ENCODE results near the gene CORO7. TPM values are rescaled to one million over a fixed set of nuclear protein-coding genes. Genes with fewer than 3 reads are reported as not detected.

CORO7 gene
- total and polyA plus RNA-seq, 9 of the 15 experiments (the other 6 are each of a cell fraction or from before 2014, with no cell fraction given) = 0.45 to 77.2 (median 18.7) TPM

DNA sequence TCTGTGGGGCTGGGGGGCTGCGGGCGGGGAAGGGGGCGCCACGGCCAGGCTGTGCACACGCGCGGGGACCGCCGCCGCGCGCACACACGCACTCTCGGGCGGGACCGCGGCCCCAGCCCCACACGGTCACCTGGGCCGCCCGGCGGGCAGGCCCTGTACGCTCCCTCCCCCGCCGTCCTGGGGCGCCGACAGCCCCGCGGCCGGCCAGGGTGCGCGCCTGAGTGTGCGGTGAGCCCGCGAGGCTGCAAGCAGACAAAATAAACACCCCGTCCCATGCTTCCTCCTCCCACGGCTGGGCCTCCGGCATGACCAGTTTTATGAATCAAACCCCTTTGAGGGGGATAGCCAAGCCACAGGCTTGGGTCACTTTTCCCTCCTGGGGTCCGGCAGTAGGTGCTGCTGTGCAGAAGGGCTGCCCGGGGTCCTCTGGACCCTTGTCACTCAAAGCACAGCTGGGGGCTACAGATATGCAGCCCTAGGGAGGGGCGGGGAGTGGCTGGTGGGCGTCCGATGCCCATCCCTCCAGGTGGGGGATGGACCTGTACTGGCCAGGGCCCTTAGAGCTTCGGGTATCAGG lies 44.3 kb downstream of the CORO7 start (continued):
- TF ChIP-seq KAT7 (CRISPR knock-in tag; IDR thresholded peaks at IDR 0.05; ENCODE audit: borderline replicate concordance) = no peak
- TF ChIP-seq MTA1 (IDR thresholded peaks at IDR 0.05; ENCODE audit: borderline replicate concordance) = no peak
- TF ChIP-seq, protein P1, sequence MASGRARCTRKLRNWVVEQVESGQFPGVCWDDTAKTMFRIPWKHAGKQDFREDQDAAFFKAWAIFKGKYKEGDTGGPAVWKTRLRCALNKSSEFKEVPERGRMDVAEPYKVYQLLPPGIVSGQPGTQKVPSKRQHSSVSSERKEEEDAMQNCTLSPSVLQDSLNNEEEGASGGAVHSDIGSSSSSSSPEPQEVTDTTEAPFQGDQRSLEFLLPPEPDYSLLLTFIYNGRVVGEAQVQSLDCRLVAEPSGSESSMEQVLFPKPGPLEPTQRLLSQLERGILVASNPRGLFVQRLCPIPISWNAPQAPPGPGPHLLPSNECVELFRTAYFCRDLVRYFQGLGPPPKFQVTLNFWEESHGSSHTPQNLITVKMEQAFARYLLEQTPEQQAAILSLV (tag; IDR thresholded peaks at IDR 0.05) = no peak
- no peak for TF ChIP-seq NCOA1 (IDR thresholded peaks at IDR 0.05; ENCODE audit: low read depth)
- peak; percentile 26 for TF ChIP-seq POLR2G (IDR thresholded peaks at IDR 0.05; ENCODE audit: low read depth, low read length)
- no peak for TF ChIP-seq HMG20A (CRISPR knock-in tag; conservative IDR thresholded peaks at IDR 0.05)
- TF ChIP-seq ZNF699 (CRISPR knock-in tag; IDR thresholded peaks at IDR 0.05; ENCODE audit: insufficient replicate concordance) = no peak
- no peak for TF ChIP-seq IFI16 (CRISPR knock-in tag; IDR thresholded peaks at IDR 0.05)
- TF ChIP-seq, protein P2, sequence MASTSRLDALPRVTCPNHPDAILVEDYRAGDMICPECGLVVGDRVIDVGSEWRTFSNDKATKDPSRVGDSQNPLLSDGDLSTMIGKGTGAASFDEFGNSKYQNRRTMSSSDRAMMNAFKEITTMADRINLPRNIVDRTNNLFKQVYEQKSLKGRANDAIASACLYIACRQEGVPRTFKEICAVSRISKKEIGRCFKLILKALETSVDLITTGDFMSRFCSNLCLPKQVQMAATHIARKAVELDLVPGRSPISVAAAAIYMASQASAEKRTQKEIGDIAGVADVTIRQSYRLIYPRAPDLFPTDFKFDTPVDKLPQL (IDR thresholded peaks at IDR 0.05; ENCODE audit: extremely low read depth, insufficient read length) = no peak
- TF ChIP-seq FUS (optimal IDR thresholded peaks at IDR 0.05; ENCODE audit: low read depth, low read length) = no peak
- no peak for TF ChIP-seq STAG1 (CRISPR knock-in tag; IDR thresholded peaks at IDR 0.05; ENCODE audit: borderline replicate concordance)
- no peak for TF ChIP-seq SRSF1 (IDR thresholded peaks at IDR 0.05; ENCODE audit: low read depth, low read length)
- no peak for TF ChIP-seq ZNF583 (CRISPR knock-in tag; IDR thresholded peaks at IDR 0.05)
- no peak for TF ChIP-seq BRD4 (IDR thresholded peaks at IDR 0.05)
- no peak for TF ChIP-seq KLF13 (tag; IDR thresholded peaks at IDR 0.05; ENCODE audit: borderline replicate concordance, low read depth)
- no peak for TF ChIP-seq POLR2AphosphoS2 (IDR thresholded peaks at IDR 0.05; ENCODE audit: low read length)
- TF ChIP-seq, protein P3, sequence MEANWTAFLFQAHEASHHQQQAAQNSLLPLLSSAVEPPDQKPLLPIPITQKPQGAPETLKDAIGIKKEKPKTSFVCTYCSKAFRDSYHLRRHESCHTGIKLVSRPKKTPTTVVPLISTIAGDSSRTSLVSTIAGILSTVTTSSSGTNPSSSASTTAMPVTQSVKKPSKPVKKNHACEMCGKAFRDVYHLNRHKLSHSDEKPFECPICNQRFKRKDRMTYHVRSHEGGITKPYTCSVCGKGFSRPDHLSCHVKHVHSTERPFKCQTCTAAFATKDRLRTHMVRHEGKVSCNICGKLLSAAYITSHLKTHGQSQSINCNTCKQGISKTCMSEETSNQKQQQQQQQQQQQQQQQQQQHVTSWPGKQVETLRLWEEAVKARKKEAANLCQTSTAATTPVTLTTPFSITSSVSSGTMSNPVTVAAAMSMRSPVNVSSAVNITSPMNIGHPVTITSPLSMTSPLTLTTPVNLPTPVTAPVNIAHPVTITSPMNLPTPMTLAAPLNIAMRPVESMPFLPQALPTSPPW (CRISPR knock-in tag; IDR thresholded peaks at IDR 0.05) = peak; percentile 39
- TF ChIP-seq FOXK2 (conservative IDR thresholded peaks at IDR 0.05 in 1 of 2, IDR thresholded peaks at IDR 0.05 in 1 of 2; ENCODE audit: low read depth in 2 of 2) = 0 out of 4 replicates have a peak, but pooled peaks of 1 of the 2 experiments have one; percentile 38
- TF ChIP-seq POLR3G (IDR thresholded peaks at IDR 0.05; ENCODE audit: extremely low read depth, insufficient read length, insufficient replicate concordance) = no peak
- TF ChIP-seq PCBP1 (IDR thresholded peaks at IDR 0.05; ENCODE audit: low read depth, low read length, poor library complexity, severe bottlenecking) = peak; percentile 16
- TF ChIP-seq ZBTB7A (IDR thresholded peaks at IDR 0.05; ENCODE audit: borderline replicate concordance, control insufficient read depth, low read depth, low read length) = peak; percentile 49; the same call in 1 of the 2 replicates
- no peak for TF ChIP-seq KLF6 (CRISPR knock-in tag; IDR thresholded peaks at IDR 0.05; ENCODE audit: borderline replicate concordance)
- no peak for TF ChIP-seq ZNF175 (CRISPR knock-in tag; IDR thresholded peaks at IDR 0.05; ENCODE audit: low read depth)
- TF ChIP-seq ILK (tag; IDR thresholded peaks at IDR 0.05; ENCODE audit: borderline replicate concordance, low read depth) = no peak

Data from K562 (cell line).